Neural progenitor cell (in vitro differentiated cells): ENCODE data around the gene TRMT44. TPM values are rescaled to one million over a fixed set of nuclear protein-coding genes. Genes with fewer than 3 reads are reported as not detected.

Source experiments
- DNase-seq: peaks from one replicate; pipeline ENCODE4 v3.0.0-alpha.2; 2016; ENCODE audit warnings: low spot score
- H2AFZ ChIP-seq: fragments of 200-600 bp; sonication (generic); replicated peaks from 2 replicates; pipeline ENCODE4 v1.6.1; 2016; ENCODE audit warnings: antibody characterized with exemption
- H3F3A ChIP-seq: fragments of 200-600 bp; sonication (generic); 2 replicates; pipeline ENCODE4 v1.6.1; 2016; ENCODE audit warnings: antibody characterized with exemption, low read depth
- H3K27ac ChIP-seq: fragments of 200-600 bp; sonication (generic); 2 replicates; pipeline ENCODE4 v1.5.1; 2016; ENCODE audit warnings: mild to moderate bottlenecking
- H3K27me3 ChIP-seq: fragments of 200-600 bp; sonication (generic); 2 replicates; pipeline ENCODE4 v1.6.1; 2016; ENCODE audit warnings: mild to moderate bottlenecking, moderate library complexity
- H3K36me3 ChIP-seq: fragments of 200-600 bp; sonication (generic); 2 replicates; pipeline ENCODE4 v1.5.1; 2016
- H3K4me1 ChIP-seq: fragments of 200-600 bp; sonication (generic); 2 replicates; pipeline ENCODE4 v1.6.1; 2016; ENCODE audit warnings: mixed run types
- H3K4me2 ChIP-seq: fragments of 200-600 bp; sonication (generic); 2 replicates; pipeline ENCODE4 v1.6.1; 2016
- H3K4me3 ChIP-seq: fragments of 200-600 bp; sonication (generic); 2 replicates; pipeline ENCODE4 v1.5.1; 2016
- H3K79me2 ChIP-seq: fragments of 200-600 bp; sonication (generic); 2 replicates; pipeline ENCODE4 v1.6.1; 2016; ENCODE audit warnings: low read depth
- H3K9ac ChIP-seq: fragments of 200-600 bp; sonication (generic); 2 replicates; pipeline ENCODE4 v1.6.1; 2016
- H3K9me3 ChIP-seq: fragments of 200-600 bp; sonication (generic); 2 replicates; pipeline ENCODE4 v1.5.1; 2016; ENCODE audit warnings: low read depth
- H4K20me1 ChIP-seq: fragments of 200-600 bp; sonication (generic); 2 replicates; pipeline ENCODE4 v1.6.1; 2016; ENCODE audit warnings: low read depth
- H3K27ac Mint-ChIP-seq: 3 replicates; pipeline ENCODE4 v1.8.0; 2021; ENCODE audit warnings: mixed read lengths
- H3K27me3 Mint-ChIP-seq: 2 replicates; pipeline ENCODE4 v1.8.0; 2022; ENCODE audit warnings: low read depth, mild to moderate bottlenecking, inconsistent platforms, moderate library complexity, mixed read lengths; ENCODE audit not compliant: insufficient read depth
- H3K36me3 Mint-ChIP-seq: 3 replicates; pipeline ENCODE4 v1.8.0; 2021; ENCODE audit warnings: mixed read lengths
- H3K4me1 Mint-ChIP-seq: 3 replicates; pipeline ENCODE4 v1.8.0; 2021; ENCODE audit warnings: mixed read lengths
- H3K4me3 Mint-ChIP-seq: 3 replicates; pipeline ENCODE4 v1.8.0; 2021; ENCODE audit warnings: mild to moderate bottlenecking, moderate library complexity, mixed read lengths
- H3K9me3 Mint-ChIP-seq: 3 replicates; pipeline ENCODE4 v1.8.0; 2020; ENCODE audit warnings: mixed read lengths
- EZH2 ChIP-seq: fragments of 200-600 bp; sonication (generic); IDR thresholded peaks from 2 replicates; pipeline ENCODE4 v1.6.1; 2017; ENCODE audit warnings: antibody characterized with exemption, mild to moderate bottlenecking, moderate library complexity
- EZH2phosphoT487 ChIP-seq: fragments of 200-600 bp; sonication (generic); IDR thresholded peaks from 2 replicates; pipeline ENCODE4 v1.6.1; 2017; ENCODE audit warnings: antibody characterized with exemption
- total RNA-seq: library from RNA; depleted of rRNA; stranded (reverse); fragments of >200 nt; gene quantifications from 2 replicates; pipeline ENCODE4 v1.2.3, GENCODE V29; 2015; ENCODE audit warnings: low replicate concordance
- TF ChIP-seq, protein P1 (sequence below): fragments of 200-600 bp; sonication (generic); IDR thresholded peaks from 2 replicates; pipeline ENCODE4 v1.5.1; 2017; ENCODE audit warnings: antibody characterized with exemption, mild to moderate bottlenecking

Gene TRMT44
- total RNA-seq, 1 donor from 2014 or later = 19.9 TPM

DNA sequence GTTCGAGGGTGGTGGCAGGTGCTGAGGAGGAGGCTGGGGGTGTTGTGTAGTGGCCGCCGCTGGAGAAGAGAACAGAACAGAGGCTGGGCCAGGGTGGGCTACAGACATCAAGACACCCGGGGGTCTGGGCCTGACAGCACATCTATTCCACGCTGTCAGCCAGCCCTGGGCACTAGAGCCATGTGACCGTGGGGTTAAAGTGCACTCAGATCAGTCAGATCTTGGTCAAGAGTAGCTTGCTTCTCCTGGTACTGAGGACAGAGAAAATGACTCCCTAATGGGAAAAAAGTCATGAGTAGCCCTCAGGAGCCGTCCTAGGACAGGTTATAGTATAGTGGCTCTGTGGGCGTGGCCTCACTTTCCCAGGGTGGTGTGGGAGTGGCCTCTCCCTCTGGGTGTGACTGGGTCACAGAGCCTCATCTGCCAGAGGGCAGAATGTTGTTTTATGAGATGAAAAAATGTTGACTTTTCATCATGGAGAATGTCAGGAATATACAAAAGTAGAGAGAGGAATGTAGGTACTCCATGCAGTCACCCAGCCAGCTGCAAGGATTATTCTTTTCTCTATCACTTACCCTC, 19.4 kb downstream of the TRMT44 start:
- Mint-ChIP-seq H3K27ac (no peak overlapping the region), H3K4me1 (no peaks in the 10 kb centered on the region)

DNA sequence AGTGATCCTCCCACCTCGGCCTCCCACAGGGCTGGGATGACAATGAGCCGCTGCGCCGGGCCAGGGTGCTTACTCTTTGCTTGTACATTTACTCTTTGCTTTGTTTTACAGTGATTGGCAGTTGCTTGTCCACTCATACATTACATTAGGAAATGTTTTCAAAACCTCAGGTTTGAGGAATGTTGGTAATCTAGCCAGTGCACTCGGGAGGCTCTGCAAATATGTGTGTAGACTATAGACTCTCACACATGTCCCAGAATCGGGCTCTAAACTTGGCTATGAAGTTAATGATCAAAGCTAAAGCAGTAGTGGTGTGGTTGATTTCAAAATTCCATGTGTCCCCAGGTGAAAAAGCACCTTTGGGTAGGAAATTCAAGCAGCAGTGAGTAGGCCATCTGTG, 20.5 kb downstream of the TRMT44 start:
- Histone ChIP-seq H3K9me3 (no peaks in the 10 kb centered on the region), H2AFZ (no peak overlapping the region), H3K4me2 (no peak overlapping the region), H3K36me3 (no peaks in the 10 kb centered on the region), H3K9ac (no peak overlapping the region), H3K27ac (no peak overlapping the region), H3K4me3 (no peak overlapping the region), H3K27me3 (no peaks in the 10 kb centered on the region), H3F3A (no peaks in the 10 kb centered on the region), H4K20me1 (no peaks in the 10 kb centered on the region), H3K79me2 (no peaks in the 10 kb centered on the region), H3K4me1 (no peaks in the 10 kb centered on the region)
- no peak for DNase-seq
- Mint-ChIP-seq H3K4me1 (no peaks in the 10 kb centered on the region), H3K4me3 (no peak overlapping the region), H3K27me3 (no peaks in the 10 kb centered on the region), H3K27ac (no peak overlapping the region), H3K36me3 (peaks cover 10% of the 10 kb centered on the region), H3K9me3 (no peaks in the 10 kb centered on the region)
- TF ChIP-seq, protein P1, sequence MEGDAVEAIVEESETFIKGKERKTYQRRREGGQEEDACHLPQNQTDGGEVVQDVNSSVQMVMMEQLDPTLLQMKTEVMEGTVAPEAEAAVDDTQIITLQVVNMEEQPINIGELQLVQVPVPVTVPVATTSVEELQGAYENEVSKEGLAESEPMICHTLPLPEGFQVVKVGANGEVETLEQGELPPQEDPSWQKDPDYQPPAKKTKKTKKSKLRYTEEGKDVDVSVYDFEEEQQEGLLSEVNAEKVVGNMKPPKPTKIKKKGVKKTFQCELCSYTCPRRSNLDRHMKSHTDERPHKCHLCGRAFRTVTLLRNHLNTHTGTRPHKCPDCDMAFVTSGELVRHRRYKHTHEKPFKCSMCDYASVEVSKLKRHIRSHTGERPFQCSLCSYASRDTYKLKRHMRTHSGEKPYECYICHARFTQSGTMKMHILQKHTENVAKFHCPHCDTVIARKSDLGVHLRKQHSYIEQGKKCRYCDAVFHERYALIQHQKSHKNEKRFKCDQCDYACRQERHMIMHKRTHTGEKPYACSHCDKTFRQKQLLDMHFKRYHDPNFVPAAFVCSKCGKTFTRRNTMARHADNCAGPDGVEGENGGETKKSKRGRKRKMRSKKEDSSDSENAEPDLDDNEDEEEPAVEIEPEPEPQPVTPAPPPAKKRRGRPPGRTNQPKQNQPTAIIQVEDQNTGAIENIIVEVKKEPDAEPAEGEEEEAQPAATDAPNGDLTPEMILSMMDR = no peak
- TF ChIP-seq EZH2phosphoT487 (no peak), EZH2 (no peak)

More for the DNA sequence above, 19.4 kb downstream of the TRMT44 start:
- no peak overlapping the region for H3K4me2 ChIP-seq
- H3K79me2 ChIP-seq = no peaks in the 10 kb centered on the region
- H2AFZ ChIP-seq = no peak overlapping the region
- H3K9me3 ChIP-seq = no peaks in the 10 kb centered on the region
- no peaks in the 10 kb centered on the region for H3K4me1 ChIP-seq
- H4K20me1 ChIP-seq = no peaks in the 10 kb centered on the region
- no peak overlapping the region for H3K4me3 ChIP-seq
- H3K9ac ChIP-seq = no peak overlapping the region
- H3K27me3 Mint-ChIP-seq = no peaks in the 10 kb centered on the region
- H3K9me3 Mint-ChIP-seq = no peaks in the 10 kb centered on the region
- H3K36me3 ChIP-seq = no peaks in the 10 kb centered on the region
- TF ChIP-seq EZH2 (no peak), EZH2phosphoT487 (no peak)
- TF ChIP-seq, protein P1 = no peak
- H3K36me3 Mint-ChIP-seq = peaks cover 6% of the 10 kb centered on the region
- DNase-seq = no peak
- no peak overlapping the region for H3K27ac ChIP-seq
- no peaks in the 10 kb centered on the region for H3F3A ChIP-seq
- H3K4me3 Mint-ChIP-seq = no peak overlapping the region
- no peaks in the 10 kb centered on the region for H3K27me3 ChIP-seq

DNA sequence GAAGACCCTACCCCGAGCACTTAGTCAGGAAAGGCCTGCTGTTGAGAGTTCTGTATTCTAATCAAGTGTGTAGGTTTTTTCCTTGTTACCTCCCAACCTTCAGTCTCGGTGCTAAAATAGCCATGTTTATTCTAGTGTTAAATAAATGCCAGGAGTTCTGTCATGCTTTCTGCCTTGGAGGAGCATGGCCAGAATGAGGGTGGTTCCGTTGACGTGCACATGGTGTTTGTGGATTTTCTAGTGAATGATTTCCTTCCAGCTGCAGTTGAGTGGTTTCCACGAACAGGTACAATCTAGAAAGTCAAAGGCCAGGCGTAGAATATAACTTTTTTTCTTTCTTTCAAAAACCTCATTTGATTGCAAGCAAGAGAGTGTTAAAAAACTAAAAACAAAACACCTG, 21.0 kb downstream of the TRMT44 start:
- H3K4me1 ChIP-seq = no peaks in the 10 kb centered on the region
- H3K79me2 ChIP-seq = no peaks in the 10 kb centered on the region
- H3K4me3 Mint-ChIP-seq = no peak overlapping the region
- no peak overlapping the region for H3K4me2 ChIP-seq
- H3F3A ChIP-seq = no peaks in the 10 kb centered on the region
- H3K9me3 Mint-ChIP-seq = no peaks in the 10 kb centered on the region
- H3K36me3 ChIP-seq = no peaks in the 10 kb centered on the region
- H3K4me3 ChIP-seq = no peak overlapping the region
- H3K27ac Mint-ChIP-seq = no peak overlapping the region
- no peak overlapping the region for H2AFZ ChIP-seq
- no peaks in the 10 kb centered on the region for H3K9me3 ChIP-seq
- H3K27me3 ChIP-seq = no peaks in the 10 kb centered on the region
- no peaks in the 10 kb centered on the region for H3K27me3 Mint-ChIP-seq
- H3K9ac ChIP-seq = no peak overlapping the region
- TF ChIP-seq, protein P1 = no peak
- TF ChIP-seq EZH2phosphoT487 = no peak
- no peak for TF ChIP-seq EZH2
- no peak overlapping the region for H3K27ac ChIP-seq
- H4K20me1 ChIP-seq = no peaks in the 10 kb centered on the region
- H3K4me1 Mint-ChIP-seq = no peaks in the 10 kb centered on the region
- H3K36me3 Mint-ChIP-seq = peaks cover 12% of the 10 kb centered on the region
- DNase-seq = no peak
